HepG2 (cell line): Measurements from ENCODE around the gene TCAF1. TPM values are rescaled to one million over a fixed set of nuclear protein-coding genes. Genes with fewer than 3 reads are reported as not detected.
A peak's percentile ranks its signal among the peaks of the same experiment; 100 is the strongest.

Experiments
- IKZF4 ChIP-seq: sonication (generic); formaldehyde crosslinking; IDR thresholded peaks from 2 replicates; pipeline ENCODE4 v1.5.1; 2020; ENCODE audit warnings: borderline replicate concordance, mild to moderate bottlenecking, low read depth, missing genetic modification reagents; ENCODE audit errors: not compliant biosample characterization
- NR2F6 ChIP-seq, 2 experiments: IDR thresholded peaks; 2 replicates each; pipeline ENCODE4 v1.6.1; 2016; ENCODE audit warnings: antibody characterized with exemption in 1 of 2, mild to moderate bottlenecking in 1 of 2
- RARA ChIP-seq: IDR thresholded peaks from 2 replicates; pipeline ENCODE4 v1.6.1; 2016; ENCODE audit warnings: missing genetic modification reagents, missing compliant biosample characterization
- SALL1 ChIP-seq: sonication (generic); formaldehyde crosslinking; IDR thresholded peaks from 2 replicates; pipeline ENCODE4 v1.8.0; 2022; ENCODE audit warnings: mild to moderate bottlenecking, missing genetic modification reagents
- ZFP1 ChIP-seq: IDR thresholded peaks from 2 replicates; pipeline ENCODE4 v1.6.1; 2016
- ZNF180 ChIP-seq: sonication (generic); formaldehyde crosslinking; IDR thresholded peaks from 2 replicates; pipeline ENCODE4 v1.4.0; 2020; ENCODE audit warnings: low read depth, missing genetic modification reagents, borderline replicate concordance
- ZNF543 ChIP-seq: sonication (generic); formaldehyde crosslinking; IDR thresholded peaks from 2 replicates; pipeline ENCODE4 v1.4.0; 2020; ENCODE audit warnings: mild to moderate bottlenecking, missing genetic modification reagents
- ZNF567 ChIP-seq: sonication (generic); formaldehyde crosslinking; IDR thresholded peaks from 2 replicates; pipeline ENCODE4 v1.8.1; 2023; ENCODE audit warnings: mild to moderate bottlenecking, missing genetic modification reagents, borderline replicate concordance
- polyA plus RNA-seq, 8 experiments: library from polyadenylated mRNA; depleted of rRNA in 3 of 8; stranded (reverse) in 7 of 8; unstranded in 1 of 8; fragments of >200 nt; fragmentation: Illumina TruSeq in 4 of 8; extraction: Trizol in 4 of 8; gene quantifications; 2 replicates each; pipeline versions ENCODE4 v1.2.1 to v1.2.3, GENCODE V29; 2011 to 2016; ENCODE audit warnings: low read depth in 4 of 8, missing spikeins in 1 of 8, mixed read lengths in 1 of 8; ENCODE audit not compliant: insufficient read depth in 1 of 8
- total RNA-seq, 5 experiments: library from RNA; depleted of rRNA; stranded (reverse); fragments of >200 nt; fragmentation: Illumina TruSeq; extraction: Trizol; gene quantifications; 2 replicates each; pipeline ENCODE4 v1.2.3, GENCODE V29; 2016; ENCODE audit warnings: low read depth in 1 of 5
- TF ChIP-seq, protein P1 (sequence below): sonication (generic); formaldehyde crosslinking; IDR thresholded peaks from 2 replicates; pipeline ENCODE4 v1.4.0; 2020; ENCODE audit warnings: mild to moderate bottlenecking, missing genetic modification reagents
- TF ChIP-seq, protein P2 (sequence below): sonication (generic); formaldehyde crosslinking; IDR thresholded peaks from 2 replicates; pipeline ENCODE4 v1.4.0; 2020; ENCODE audit warnings: missing genetic modification reagents, borderline replicate concordance
- TF ChIP-seq, protein P3 (sequence below): sonication (generic); formaldehyde crosslinking; IDR thresholded peaks from 2 replicates; pipeline ENCODE4 v1.8.0; 2022; ENCODE audit warnings: missing genetic modification reagents, mild to moderate bottlenecking, borderline replicate concordance

TCAF1 gene
- total and polyA plus RNA-seq, 2 of the 13 experiments (the other 11 are each of a cell fraction or from before 2014, with no cell fraction given) = 36.2 to 101 TPM

DNA sequence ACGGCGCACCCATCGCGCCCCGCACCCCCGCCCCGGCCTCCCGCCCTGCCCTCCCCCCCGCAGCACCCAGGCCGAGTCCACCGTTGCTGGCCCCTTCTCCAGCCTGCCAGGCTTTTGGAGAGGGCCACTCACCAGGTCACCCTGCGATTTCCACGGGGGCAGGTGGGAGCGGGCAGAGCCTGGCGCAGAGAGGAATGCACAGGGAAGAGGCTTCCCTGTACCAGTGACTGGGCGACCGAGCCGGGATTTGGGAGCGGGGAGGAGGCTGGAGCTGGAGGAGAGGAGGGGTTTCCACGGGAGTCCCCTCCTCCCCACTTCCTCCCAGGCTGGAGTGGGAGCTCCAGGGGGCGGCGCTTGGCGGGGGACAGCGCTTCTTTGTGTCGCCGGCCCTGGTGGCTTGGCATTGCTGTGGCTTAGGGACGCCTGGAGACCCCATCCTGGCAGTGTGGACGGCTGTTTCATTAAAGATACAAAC lies 19.3 kb downstream of the TCAF1 start (continued):
- TF ChIP-seq NR2F6 (IDR thresholded peaks at IDR 0.05) = no peak
- TF ChIP-seq NR2F6 (CRISPR knock-in tag; IDR thresholded peaks at IDR 0.05) = 0 out of 2 replicates have a peak, but pooled peaks have one; percentile 8
- TF ChIP-seq, protein P1, sequence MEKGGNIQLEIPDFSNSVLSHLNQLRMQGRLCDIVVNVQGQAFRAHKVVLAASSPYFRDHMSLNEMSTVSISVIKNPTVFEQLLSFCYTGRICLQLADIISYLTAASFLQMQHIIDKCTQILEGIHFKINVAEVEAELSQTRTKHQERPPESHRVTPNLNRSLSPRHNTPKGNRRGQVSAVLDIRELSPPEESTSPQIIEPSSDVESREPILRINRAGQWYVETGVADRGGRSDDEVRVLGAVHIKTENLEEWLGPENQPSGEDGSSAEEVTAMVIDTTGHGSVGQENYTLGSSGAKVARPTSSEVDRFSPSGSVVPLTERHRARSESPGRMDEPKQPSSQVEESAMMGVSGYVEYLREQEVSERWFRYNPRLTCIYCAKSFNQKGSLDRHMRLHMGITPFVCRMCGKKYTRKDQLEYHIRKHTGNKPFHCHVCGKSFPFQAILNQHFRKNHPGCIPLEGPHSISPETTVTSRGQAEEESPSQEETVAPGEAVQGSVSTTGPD = peak; percentile 53; the same call in 1 of the 2 replicates
- TF ChIP-seq ZNF180 (CRISPR knock-in tag) = no peak
- 0 out of 2 replicates have a peak, but pooled peaks have one; percentile 16 for TF ChIP-seq RARA (CRISPR knock-in tag)
- TF ChIP-seq, protein P2, sequence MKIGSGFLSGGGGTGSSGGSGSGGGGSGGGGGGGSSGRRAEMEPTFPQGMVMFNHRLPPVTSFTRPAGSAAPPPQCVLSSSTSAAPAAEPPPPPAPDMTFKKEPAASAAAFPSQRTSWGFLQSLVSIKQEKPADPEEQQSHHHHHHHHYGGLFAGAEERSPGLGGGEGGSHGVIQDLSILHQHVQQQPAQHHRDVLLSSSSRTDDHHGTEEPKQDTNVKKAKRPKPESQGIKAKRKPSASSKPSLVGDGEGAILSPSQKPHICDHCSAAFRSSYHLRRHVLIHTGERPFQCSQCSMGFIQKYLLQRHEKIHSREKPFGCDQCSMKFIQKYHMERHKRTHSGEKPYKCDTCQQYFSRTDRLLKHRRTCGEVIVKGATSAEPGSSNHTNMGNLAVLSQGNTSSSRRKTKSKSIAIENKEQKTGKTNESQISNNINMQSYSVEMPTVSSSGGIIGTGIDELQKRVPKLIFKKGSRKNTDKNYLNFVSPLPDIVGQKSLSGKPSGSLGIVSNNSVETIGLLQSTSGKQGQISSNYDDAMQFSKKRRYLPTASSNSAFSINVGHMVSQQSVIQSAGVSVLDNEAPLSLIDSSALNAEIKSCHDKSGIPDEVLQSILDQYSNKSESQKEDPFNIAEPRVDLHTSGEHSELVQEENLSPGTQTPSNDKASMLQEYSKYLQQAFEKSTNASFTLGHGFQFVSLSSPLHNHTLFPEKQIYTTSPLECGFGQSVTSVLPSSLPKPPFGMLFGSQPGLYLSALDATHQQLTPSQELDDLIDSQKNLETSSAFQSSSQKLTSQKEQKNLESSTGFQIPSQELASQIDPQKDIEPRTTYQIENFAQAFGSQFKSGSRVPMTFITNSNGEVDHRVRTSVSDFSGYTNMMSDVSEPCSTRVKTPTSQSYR (CRISPR knock-in tag) = 0 out of 2 replicates have a peak, but pooled peaks have one; percentile 23
- no peak for TF ChIP-seq ZNF567 (CRISPR knock-in tag)
- TF ChIP-seq IKZF4 (CRISPR knock-in tag) = no peak
- no peak for TF ChIP-seq ZNF543
- no peak for TF ChIP-seq ZFP1 (CRISPR knock-in tag)
- TF ChIP-seq SALL1 = no peak
- TF ChIP-seq, protein P3, sequence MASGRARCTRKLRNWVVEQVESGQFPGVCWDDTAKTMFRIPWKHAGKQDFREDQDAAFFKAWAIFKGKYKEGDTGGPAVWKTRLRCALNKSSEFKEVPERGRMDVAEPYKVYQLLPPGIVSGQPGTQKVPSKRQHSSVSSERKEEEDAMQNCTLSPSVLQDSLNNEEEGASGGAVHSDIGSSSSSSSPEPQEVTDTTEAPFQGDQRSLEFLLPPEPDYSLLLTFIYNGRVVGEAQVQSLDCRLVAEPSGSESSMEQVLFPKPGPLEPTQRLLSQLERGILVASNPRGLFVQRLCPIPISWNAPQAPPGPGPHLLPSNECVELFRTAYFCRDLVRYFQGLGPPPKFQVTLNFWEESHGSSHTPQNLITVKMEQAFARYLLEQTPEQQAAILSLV (CRISPR knock-in tag) = no peak
- TF ChIP-seq, all 625 proteins: peak for 74
